GM19455 (cell line): ENCODE results near the gene FUT2.

Experiments
- ATAC-seq: cut with Tn5 transposase; IDR thresholded peaks from one replicate; pipeline ENCODE4 v1.9.1; 2021; ENCODE audit not compliant: unreplicated experiment

FUT2 gene

DNA sequence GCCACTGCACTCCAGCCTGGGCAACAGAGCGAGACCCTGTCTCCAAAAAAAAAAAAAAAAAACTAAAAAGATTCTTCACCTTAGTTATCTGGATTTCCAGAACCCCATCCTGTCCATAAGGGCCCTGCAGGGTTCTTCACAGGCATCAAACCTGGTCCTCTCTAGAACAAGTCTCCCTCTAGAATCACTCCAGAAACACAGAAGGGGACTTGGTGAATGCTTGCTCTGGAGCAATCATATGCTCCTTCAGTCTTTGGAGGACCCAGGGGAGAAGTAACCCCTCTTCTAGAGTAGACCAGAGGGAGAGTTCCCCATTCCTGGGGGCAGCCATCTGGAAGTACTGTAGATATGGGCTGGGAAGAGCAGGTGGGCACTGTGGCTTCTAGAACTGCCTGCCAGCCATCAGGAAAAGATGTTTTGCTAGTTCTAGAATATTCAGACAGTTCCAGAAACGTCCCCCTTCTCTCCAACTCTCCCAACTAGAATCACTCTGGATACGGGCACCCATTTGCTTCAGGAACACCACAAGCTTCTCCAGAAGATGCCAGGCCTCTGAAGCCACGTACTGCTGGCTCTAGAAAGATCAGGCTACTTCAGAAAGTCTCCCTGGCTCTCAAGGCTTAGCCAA, 53.9 kb downstream of the FUT2 start:
- no peak for ATAC-seq

DNA sequence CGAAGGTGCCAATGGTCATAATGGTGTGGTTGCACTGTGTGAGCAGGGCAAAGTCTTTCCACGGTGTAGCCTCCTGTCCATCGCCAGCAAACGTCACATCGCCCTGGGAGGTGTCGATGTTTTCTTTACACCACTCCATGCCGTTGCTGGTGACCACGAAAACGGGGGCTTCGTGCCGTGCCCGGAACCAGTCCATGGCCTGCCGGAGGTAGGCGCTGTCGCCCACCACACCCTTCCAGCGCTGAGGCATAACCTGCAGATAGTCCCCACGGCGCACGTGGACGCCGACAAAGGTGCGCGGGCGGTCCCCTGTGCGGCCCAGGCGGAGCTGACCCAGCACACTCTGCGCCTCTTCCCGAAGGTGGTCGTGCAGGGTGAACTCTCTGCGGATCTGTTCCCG, 54.6 kb downstream of the FUT2 start:
- no peak for ATAC-seq

DNA sequence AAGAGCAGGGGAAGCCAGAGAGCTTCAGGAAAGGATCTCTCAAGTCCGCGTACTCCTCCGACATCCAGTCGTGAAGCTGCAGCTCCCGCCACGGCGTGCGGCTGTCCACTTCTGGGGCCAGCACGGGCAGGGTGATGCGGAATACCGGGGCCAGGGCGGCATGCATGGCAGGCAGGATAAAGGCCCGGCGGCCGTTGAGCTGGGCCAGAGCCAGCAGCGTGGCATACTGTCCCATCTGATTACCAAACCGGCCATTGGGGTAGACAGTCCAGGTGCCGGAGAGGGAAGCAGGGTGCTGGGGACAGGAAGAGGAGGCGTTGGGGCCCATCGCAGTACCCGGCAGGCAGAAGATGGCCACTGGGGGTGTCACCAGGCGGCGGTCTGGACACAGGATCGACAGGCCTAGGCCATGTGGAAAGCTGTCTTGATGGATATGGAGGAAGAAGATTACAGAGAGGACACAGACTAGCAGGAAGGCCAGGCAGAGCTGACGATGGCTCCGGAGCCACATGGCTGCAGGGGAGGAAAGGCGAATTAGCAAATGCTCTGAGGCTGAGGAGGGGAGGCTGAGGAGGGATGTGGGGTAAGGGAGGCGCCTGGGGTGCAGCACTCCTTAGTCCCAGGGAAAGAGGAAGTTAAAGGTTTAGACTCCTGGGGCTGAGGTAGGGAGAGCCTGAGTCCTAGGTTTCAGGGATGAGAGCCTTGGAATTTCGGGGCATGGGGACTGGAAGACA, 55.2 kb downstream of the FUT2 start:
- no peak for ATAC-seq

DNA sequence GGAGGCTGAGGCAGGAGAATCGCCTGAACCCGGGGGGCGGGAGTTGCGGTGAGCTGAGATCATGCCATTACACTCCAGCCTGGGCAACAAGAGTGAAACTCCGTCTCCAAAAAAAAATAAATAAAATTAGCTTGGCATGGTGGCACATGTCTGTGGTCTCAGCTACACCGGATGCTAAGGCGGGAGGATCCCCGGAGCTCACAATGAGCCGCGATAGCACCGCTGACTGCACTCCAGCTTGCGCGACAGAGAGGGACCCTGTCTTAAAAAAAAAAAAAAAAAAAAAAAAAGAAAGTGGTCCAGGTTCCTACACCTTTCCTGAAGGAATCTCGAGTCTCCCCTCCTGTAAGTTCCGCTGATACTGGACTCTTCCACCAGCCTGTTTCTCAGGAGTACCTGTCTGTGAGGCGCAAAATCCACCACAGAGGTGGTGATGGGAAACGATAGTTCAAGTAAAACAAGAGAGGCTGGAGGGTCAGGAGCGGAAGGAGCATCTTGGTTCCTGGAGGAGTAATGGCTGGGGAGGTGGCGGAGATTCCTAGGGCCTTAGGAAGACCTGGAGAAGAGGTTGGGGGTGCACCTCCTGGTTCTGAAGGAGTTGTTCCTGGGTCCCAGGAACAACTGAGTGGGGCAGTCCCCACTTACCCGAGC, 56.2 kb downstream of the FUT2 start:
- no peak for ATAC-seq

DNA sequence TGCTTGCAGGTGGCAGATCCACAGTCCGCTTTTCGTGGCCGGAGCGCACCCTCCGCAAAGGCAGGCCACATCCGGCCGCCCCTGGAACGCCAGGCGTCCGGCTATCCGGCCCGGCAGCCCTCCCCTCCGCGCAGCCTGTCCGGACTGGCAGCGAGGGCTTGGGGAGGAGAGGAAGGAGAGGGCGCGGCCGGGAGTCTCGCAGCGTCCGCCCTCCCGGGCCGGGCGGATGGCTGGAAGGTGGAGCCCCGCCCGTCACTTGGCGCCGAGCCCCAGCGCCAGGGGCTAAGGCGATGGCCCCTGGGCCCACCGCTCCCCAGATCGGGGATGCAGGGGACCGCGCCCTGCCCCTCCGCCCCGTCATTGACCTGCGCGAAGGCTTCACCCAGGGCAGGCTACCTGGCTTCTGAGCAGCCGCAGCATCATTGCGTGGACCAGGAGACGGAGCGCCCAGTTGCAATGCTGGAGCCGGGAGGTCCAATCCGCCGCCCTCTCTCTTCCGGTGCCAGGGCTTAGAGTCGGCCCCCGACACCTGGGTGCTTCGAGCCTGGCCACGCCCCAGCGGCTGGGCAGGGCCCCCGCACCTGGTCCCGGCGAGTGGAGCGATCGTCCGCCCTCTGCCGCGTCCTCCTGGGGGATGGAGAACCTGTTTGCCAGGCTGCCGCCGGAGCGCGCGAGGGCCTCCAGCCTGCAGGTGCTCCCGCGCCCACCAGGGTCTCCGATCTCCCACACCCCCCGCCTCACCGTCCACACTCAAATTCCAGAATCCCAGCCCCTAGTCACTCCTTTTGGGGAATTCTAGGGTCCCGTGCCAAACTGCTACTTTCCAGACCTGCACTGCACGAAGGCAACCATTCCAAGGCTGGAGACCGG, 57.0 kb downstream of the FUT2 start, which contains the start of gene FUT1:
Gene FUT1 (minus strand): TSS at position 146 of the 870 bp plus-strand sequence. CDS start 1,360 bp downstream, outside the sequence.
- no peak for ATAC-seq

DNA sequence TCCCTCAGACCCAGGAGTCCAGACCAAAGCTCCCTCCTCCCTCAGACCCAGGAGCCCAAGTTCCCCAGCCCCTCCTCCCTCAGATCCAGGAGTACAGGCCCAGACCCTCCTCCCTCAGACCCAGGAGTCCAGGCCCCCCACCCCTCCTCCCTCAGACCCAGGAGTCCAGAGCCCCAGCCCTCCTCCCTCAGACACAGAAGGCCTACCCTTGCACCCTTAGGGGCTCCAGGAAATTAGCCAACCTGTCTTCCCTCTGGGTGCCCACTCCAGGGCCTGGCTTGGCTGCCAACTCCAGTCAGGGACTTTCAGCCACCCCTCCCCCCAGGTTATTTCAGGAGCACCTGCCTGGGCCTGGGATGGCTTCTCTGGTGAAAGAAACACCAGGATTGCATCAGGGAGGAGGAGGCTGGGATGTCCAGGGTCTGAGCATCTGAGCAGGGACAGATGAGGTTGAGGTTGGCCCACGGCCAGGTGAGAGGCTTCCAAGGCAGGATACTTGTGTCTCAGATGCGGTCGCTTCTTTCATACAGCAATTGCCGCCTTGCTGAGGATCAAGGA, 59.4 kb downstream of the FUT2 start, which contains the start of gene FGF21:
Gene FGF21 (plus strand): TSS at position 441 of the 558 bp plus-strand sequence. CDS start 713 bp downstream, outside the sequence.
- no peak for ATAC-seq
